GM12872 (cell line): ENCODE results near the gene CD93.

Experiments
- CTCF ChIP-seq: IDR thresholded peaks from 3 replicates; pipeline ENCODE4 v1.5.1; 2011; ENCODE audit warnings: low read depth, mild to moderate bottlenecking, low read length, moderate library complexity; ENCODE audit not compliant: insufficient read depth

The CD93 gene

GRCh38 chr20:23085436-23086055, 578 bp downstream of the CD93 start:
- TF ChIP-seq CTCF: no peak

GRCh38 chr20:23084845-23085365, 1.2 kb downstream of the CD93 start:
- no peak for TF ChIP-seq CTCF

- no peak for TF ChIP-seq CTCF
Measured at GRCh38 chr20:23084282-23084844, 1.8 kb downstream of the CD93 start.

- TF ChIP-seq CTCF: no peak
Measured at GRCh38 chr20:23083553-23084220, 2.4 kb downstream of the CD93 start.

- TF ChIP-seq CTCF: no peak
Measured at GRCh38 chr20:23082846-23083552, 3.1 kb downstream of the CD93 start.

- no peak for TF ChIP-seq CTCF
Measured at GRCh38 chr20:23081263-23081819, 4.8 kb downstream of the CD93 start.

GRCh38 chr20:23080521-23080920, 5.6 kb downstream of the CD93 start:
- TF ChIP-seq CTCF: no peak
